Lung (tissue), 12 donors: ENCODE measurements around the gene PEX16. TPM values are rescaled to one million over a fixed set of nuclear protein-coding genes. Genes with fewer than 3 reads are reported as not detected.
A peak's percentile ranks its signal among the peaks of the same experiment; 100 is the strongest.
"Not testable (repeated sequence)": the region's sequence is repeated elsewhere in the genome, so short reads cannot be mapped to it uniquely, and the experiment has no call there.

Experiments
- ATAC-seq: fragments of 200-7000 bp; cut with Tn5 transposase; one replicate; pipeline ENCODE4 v1.9.1; 2020; ENCODE audit warnings: moderate number of reproducible peaks; ENCODE audit not compliant: insufficient read depth, low FRiP score
- DNase-seq, 3 donors: peaks; one replicate each; pipeline ENCODE4 v3.0.0-alpha.2; 2013 to 2017
- H3K27ac ChIP-seq, 2 donors: one replicate each; pipeline ENCODE4 v1.5.1; 2013; ENCODE audit warnings: mild to moderate bottlenecking in 2 of 2, moderate library complexity in 2 of 2, control low read depth in 1 of 2, inconsistent platforms in 1 of 2, low read depth in 1 of 2, low read length in 1 of 2
- H3K27me3 ChIP-seq, 3 donors: one replicate each; pipeline ENCODE4 v1.5.1; 2013; ENCODE audit warnings: low read length in 2 of 3; ENCODE audit not compliant: control insufficient read depth in 3 of 3, insufficient read depth in 3 of 3
- H3K36me3 ChIP-seq, 4 donors: one replicate each; pipeline ENCODE4 v1.5.1; 2013; ENCODE audit warnings: low read length in 4 of 4, mild to moderate bottlenecking in 1 of 4, moderate library complexity in 1 of 4; ENCODE audit not compliant: control insufficient read depth in 4 of 4, insufficient read depth in 4 of 4
- H3K4me1 ChIP-seq, 5 donors: one replicate each; pipeline ENCODE4 v1.5.1; 2013; ENCODE audit warnings: low read length in 5 of 5, mild to moderate bottlenecking in 2 of 5, moderate library complexity in 1 of 5; ENCODE audit not compliant: control insufficient read depth in 5 of 5, insufficient read depth in 5 of 5
- H3K4me3 ChIP-seq: one replicate; pipeline ENCODE4 v1.5.1; 2013; ENCODE audit warnings: mild to moderate bottlenecking, control low read depth, moderate library complexity
- H3K9ac ChIP-seq, 2 donors: one replicate each; pipeline ENCODE4 v1.5.1; 2013; ENCODE audit warnings: low read length in 2 of 2, control low read depth in 1 of 2; ENCODE audit not compliant: insufficient read depth in 1 of 2
- H3K9me3 ChIP-seq, 4 donors: one replicate each; pipeline ENCODE4 v1.5.1; 2013; ENCODE audit warnings: low read length in 3 of 4, mild to moderate bottlenecking in 1 of 4, moderate library complexity in 1 of 4; ENCODE audit not compliant: control insufficient read depth in 4 of 4, insufficient read depth in 3 of 4
- CTCF ChIP-seq: IDR thresholded peaks from 2 replicates; pipeline ENCODE4 v1.5.1; 2012; ENCODE audit warnings: mild to moderate bottlenecking; ENCODE audit errors: control extremely low read depth, extremely low read depth
- WGBS, 2 donors: extraction: QIAGEN DNeasy Blood & Tissue Kit; methylation state at CpG; one replicate each; pipeline ENCODE4 v1.1.7; 2013; 5-methylcytosine and 5-hydroxymethylcytosine counted together
- polyA plus RNA-seq, 2 donors: library from polyadenylated mRNA; stranded (reverse); fragments of 200-250 nt; gene quantifications; one replicate each; pipeline ENCODE4 v1.2.1, GENCODE V29; 2013
- total RNA-seq, 2 donors: library from RNA; depleted of rRNA in 1 of 2; stranded (reverse); fragments of >200 nt in 1 of 2; gene quantifications; one replicate each; pipeline ENCODE4 v1.2.1, GENCODE V29; 2014 to 2021
- donor health status: control.
- donor health status: control.
- donor health status: Bipolar disorder and iron deficiency.
- donor health status: healthy.
- donor health status: DM: yes; HTN: yes; CAD: no.

The PEX16 gene
- total and polyA plus RNA-seq, 4 donors, result 14.2 to 38.2 (median 35.8) TPM

DNA sequence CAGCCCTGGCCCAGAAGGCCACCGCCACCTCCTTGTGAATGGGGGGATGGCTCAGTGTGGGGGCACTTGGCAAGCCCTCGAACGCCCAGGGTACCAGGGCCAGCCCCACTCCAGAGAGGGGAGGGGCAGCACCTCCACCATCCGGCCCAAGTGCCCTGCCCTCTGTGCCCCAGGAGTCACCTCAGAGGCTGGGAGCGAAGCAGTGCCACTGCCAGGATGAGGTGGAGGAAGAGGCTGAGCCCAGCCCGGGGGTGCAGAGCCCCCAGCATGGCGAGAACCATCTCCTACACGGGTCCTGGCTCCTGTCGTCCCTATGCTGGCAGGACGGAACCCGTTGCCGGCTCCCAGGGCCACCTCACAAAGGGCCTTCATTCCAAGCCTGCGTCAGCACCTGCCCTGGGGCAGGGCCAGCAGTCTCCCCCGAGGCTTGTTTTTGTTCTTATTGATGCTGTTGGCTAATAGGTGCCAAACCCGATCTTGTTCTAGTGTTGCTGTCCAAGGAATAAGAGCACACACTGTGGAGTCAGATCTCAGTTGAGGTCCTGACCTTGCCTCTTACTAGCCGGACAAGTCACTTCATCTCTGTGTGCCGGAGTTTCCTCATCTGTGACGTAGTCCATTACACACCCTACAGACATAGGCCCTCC, 10.6 kb downstream of the PEX16 start, which contains the start of gene FREY1:
Gene FREY1, minus strand, starts transcription at position 307 of the 647 bp plus-strand sequence. Its CDS starts 26 bp downstream, at position 281.
- H3K36me3 ChIP-seq, result peaks cover 0 to 31% (median 6%) of the 10 kb centered on the region in 4 donors
- H3K9me3 ChIP-seq, result no peaks in the 10 kb centered on the region
- ATAC-seq, result no peak
- H3K27ac ChIP-seq, result no peak within 1 kb of the TSS
- 69 to 81% methylated on average over 18 of the region's 18 CpGs for WGBS, 2 donors
- DNase-seq, result no peak
- H3K27me3 ChIP-seq, result no peaks in the 10 kb centered on the region
- no peak within 1 kb of the TSS for H3K4me3 ChIP-seq
- H3K4me1 ChIP-seq, result peaks cover 0 to 12% (median 0%) of the 10 kb centered on the region in 5 donors
- TF ChIP-seq CTCF, result no peak
- H3K9ac ChIP-seq, result no peak within 1 kb of the TSS

DNA sequence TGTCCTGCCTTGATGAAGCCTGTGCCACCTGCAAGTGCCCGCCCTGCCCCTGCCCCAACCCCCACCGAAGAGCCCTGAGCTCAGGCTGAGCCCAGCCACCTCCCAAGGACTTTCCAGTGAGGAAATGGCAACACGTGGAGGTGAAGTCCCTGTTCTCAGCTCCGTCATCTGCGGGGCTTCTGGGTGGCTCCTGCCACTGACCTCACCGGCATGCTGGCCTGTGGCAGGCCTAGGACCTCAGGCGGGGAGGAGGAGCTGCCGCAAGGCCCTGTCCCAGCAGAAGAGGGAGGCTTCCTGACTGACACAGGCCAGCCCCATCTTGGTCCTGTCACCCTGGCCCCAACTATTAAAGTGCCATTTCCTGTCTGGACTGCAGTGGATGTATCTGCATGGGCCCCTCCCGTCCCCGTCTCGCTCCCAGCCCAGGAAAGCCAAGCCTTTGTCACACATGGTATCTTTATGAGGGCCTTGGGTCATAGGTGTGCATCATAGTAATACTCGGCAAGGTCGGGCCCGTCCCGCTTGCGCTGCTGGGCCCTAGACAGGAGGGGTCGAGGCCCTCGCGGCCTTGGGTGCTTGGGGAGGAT, 11.5 kb downstream of the PEX16 start:
- Histone ChIP-seq H3K36me3 (peaks cover 0 to 27% (median 5%) of the 10 kb centered on the region in 4 donors), H3K4me3 (no peak overlapping the region), H3K27ac (no peak overlapping the region), H3K9ac (no peak overlapping the region), H3K9me3 (no peaks in the 10 kb centered on the region), H3K4me1 (peaks cover 0 to 17% (median 0%) of the 10 kb centered on the region in 5 donors), H3K27me3 (no peaks in the 10 kb centered on the region)
- TF ChIP-seq CTCF, result no peak
- ATAC-seq (no peak), DNase-seq (peak in 1 of 3 donors; percentile 12)
- 68 to 70% methylated on average over 19 of the region's 19 CpGs for WGBS, 2 donors

DNA sequence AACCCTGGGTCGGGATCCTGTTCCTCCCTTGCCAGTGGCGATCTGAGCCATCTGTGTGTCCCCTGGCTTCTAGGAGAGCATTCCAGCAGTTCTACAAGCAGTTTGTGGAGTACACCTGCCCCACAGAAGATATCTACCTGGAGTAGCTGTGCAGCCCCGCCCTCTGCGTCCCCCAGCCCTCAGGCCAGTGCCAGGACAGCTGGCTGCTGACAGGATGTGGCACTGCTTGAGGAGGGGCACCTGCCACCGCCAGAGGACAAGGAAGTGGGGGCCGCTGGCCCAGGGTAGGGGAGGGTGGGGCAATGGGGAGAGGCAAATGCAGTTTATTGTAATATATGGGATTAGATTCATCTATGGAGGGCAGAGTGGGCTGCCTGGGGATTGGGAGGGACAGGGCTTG, 12.1 kb downstream of the PEX16 start:
- not testable (repeated sequence) for H3K9ac ChIP-seq, H3K9me3 ChIP-seq, ATAC-seq, H3K27ac ChIP-seq, H3K27me3 ChIP-seq, H3K4me3 ChIP-seq, DNase-seq
- peaks cover 0 to 23% (median 2%) of the 10 kb centered on the region in 5 donors for H3K4me1 ChIP-seq
- peaks cover 0 to 21% (median 4%) of the 10 kb centered on the region in 4 donors for H3K36me3 ChIP-seq
- 48 to 65% methylated on average over 6 of the region's 6 CpGs for WGBS, 2 donors

DNA sequence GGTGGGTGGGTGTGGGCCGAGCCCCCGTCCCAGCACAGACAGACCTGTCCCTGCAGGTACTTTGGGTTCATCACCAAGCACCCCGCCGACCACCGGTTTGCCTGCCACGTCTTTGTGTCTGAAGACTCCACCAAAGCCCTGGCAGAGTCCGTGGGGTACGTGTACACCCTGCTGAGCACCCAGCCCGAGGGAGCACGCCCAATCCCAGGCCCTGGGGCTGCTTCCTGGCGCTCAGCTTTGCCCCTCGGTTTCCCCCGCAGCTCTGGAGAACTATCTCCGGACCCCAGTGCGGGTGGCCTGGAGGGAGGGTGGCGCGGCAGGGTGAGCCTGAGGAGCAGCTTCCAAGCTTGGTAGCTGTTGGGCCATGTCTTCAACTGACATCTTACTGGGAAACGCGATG, 12.6 kb downstream of the PEX16 start:
- no peak overlapping the region for H3K9ac ChIP-seq
- peaks cover 0 to 26% (median 6%) of the 10 kb centered on the region in 5 donors for H3K4me1 ChIP-seq
- WGBS, 2 donors, result 93 to 96% methylated on average over 19 of the region's 19 CpGs
- DNase-seq, result no peak
- H3K4me3 ChIP-seq, result no peak overlapping the region
- TF ChIP-seq CTCF, result no peak
- no peak for ATAC-seq
- no peaks in the 10 kb centered on the region for H3K9me3 ChIP-seq
- H3K36me3 ChIP-seq, result peaks cover 0 to 16% (median 3%) of the 10 kb centered on the region in 4 donors
- H3K27ac ChIP-seq, result no peak overlapping the region
- no peaks in the 10 kb centered on the region for H3K27me3 ChIP-seq
